Keratinocyte (primary cell): ENCODE data around the gene FAT4. TPM values are rescaled to one million over a fixed set of nuclear protein-coding genes. Genes with fewer than 3 reads are reported as not detected.

Source experiments
- DNase-seq: peaks from one replicate; pipeline ENCODE4 v3.0.0-alpha.2; 2011; ENCODE audit warnings: low read depth, missing footprints, low spot score
- FAIRE-seq: peaks from 2 replicates; lab custom pipeline; 2011; peaks lifted over from hg19 to GRCh38; lab: Jason Lieb, UNC
- H2AFZ ChIP-seq: 2 replicates; pipeline ENCODE4 v1.6.0; 2012; ENCODE audit warnings: low read length, control low read depth, inconsistent platforms; ENCODE audit not compliant: control insufficient read depth
- H3K27ac ChIP-seq: 2 replicates; pipeline ENCODE4 v1.5.1; 2011; ENCODE audit warnings: low read length; ENCODE audit not compliant: control insufficient read depth, insufficient read depth
- H3K27me3 ChIP-seq: 3 replicates; pipeline ENCODE4 v1.6.0; 2011; ENCODE audit warnings: low read length; ENCODE audit not compliant: control insufficient read depth, insufficient read depth; ENCODE audit errors: extremely low read depth
- H3K36me3 ChIP-seq, 2 experiments: 2 replicates in 1 of 2; 3 replicates in 1 of 2; pipeline ENCODE4 v1.5.1; 2011; ENCODE audit warnings: low read length in 2 of 2, mild to moderate bottlenecking in 1 of 2; ENCODE audit not compliant: control insufficient read depth in 2 of 2, insufficient read depth in 2 of 2; ENCODE audit errors: extremely low read depth in 1 of 2
- H3K4me1 ChIP-seq: 3 replicates; pipeline ENCODE4 v1.5.1; 2011; ENCODE audit warnings: low read length; ENCODE audit not compliant: control insufficient read depth, insufficient read depth; ENCODE audit errors: extremely low read depth
- H3K4me2 ChIP-seq: 3 replicates; pipeline ENCODE4 v1.6.0; 2011; ENCODE audit warnings: low read depth, low read length; ENCODE audit not compliant: control insufficient read depth, insufficient read depth; ENCODE audit errors: extremely low read depth
- H3K4me3 ChIP-seq, 3 experiments: fragments of 200-600 bp in 1 of 3; sonication (generic) in 1 of 3; 2 replicates in 2 of 3; 3 replicates in 1 of 3; pipeline ENCODE4 v1.5.1; 2011 to 2016; ENCODE audit warnings: low read length in 3 of 3, mild to moderate bottlenecking in 3 of 3, control low read depth in 2 of 3, inconsistent platforms in 1 of 3, low read depth in 1 of 3, mixed read lengths in 1 of 3, mixed run types in 1 of 3, moderate library complexity in 1 of 3; ENCODE audit not compliant: control insufficient read depth in 2 of 3, insufficient read depth in 2 of 3; ENCODE audit errors: extremely low read depth in 1 of 3
- H3K79me2 ChIP-seq: 2 replicates; pipeline ENCODE4 v1.6.0; 2012; ENCODE audit warnings: low read length; ENCODE audit not compliant: control insufficient read depth, insufficient read depth
- H3K9ac ChIP-seq: 3 replicates; pipeline ENCODE4 v1.6.0; 2011; ENCODE audit warnings: low read length; ENCODE audit not compliant: control insufficient read depth, insufficient read depth; ENCODE audit errors: extremely low read depth
- H3K9me1 ChIP-seq: 3 replicates; pipeline ENCODE4 v1.6.0; 2011; ENCODE audit warnings: low read length; ENCODE audit not compliant: control insufficient read depth, insufficient read depth; ENCODE audit errors: extremely low read depth
- H3K9me3 ChIP-seq: 2 replicates; pipeline ENCODE4 v1.5.1; 2012; ENCODE audit warnings: low read depth, low read length; ENCODE audit not compliant: control insufficient read depth
- H4K20me1 ChIP-seq: 3 replicates; pipeline ENCODE4 v1.6.0; 2011; ENCODE audit warnings: low read length; ENCODE audit not compliant: control insufficient read depth, insufficient read depth; ENCODE audit errors: extremely low read depth
- CTCF ChIP-seq, 3 experiments: IDR thresholded peaks in 1 of 3; conservative IDR thresholded peaks in 1 of 3; optimal IDR thresholded peaks in 1 of 3; 2 replicates in 2 of 3; 3 replicates in 1 of 3; pipeline versions ENCODE3 to v1.5.1; 2011; ENCODE audit warnings: low read length in 3 of 3, mild to moderate bottlenecking in 3 of 3, moderate library complexity in 2 of 3, control low read depth in 1 of 3, inconsistent platforms in 1 of 3; ENCODE audit not compliant: insufficient read depth in 2 of 3; ENCODE audit errors: extremely low read depth in 1 of 3
- EZH2 ChIP-seq: IDR thresholded peaks from one replicate; pipeline ENCODE4 v1.6.1; 2012; ENCODE audit warnings: inconsistent platforms, mild to moderate bottlenecking, low read length, moderate library complexity
- dilution Hi-C: fragments of 300-500 bp; cut with MboI; formaldehyde crosslinking; loops from one replicate; pipeline ENCODE4 v1.7.0; 2020; ENCODE audit warnings: low sequenced_read_pairs; ENCODE audit not compliant: extremely low pct_ligation_motif_present
- polyA plus RNA-seq, 5 experiments: library from polyadenylated mRNA; depleted of rRNA in 3 of 5; stranded (reverse) in 3 of 5; stranded (forward) in 1 of 5; unstranded in 1 of 5; fragments of >200 nt; gene quantifications; 1 replicate in 1 of 5; 2 replicates in 3 of 5; 3 replicates in 1 of 5; pipeline versions ENCODE4 v1.2.1 to v1.2.3, GENCODE V29; 2011 to 2012; ENCODE audit warnings: missing spikeins in 2 of 5, low read depth in 1 of 5, low replicate concordance in 1 of 5

The FAT4 gene
- polyA plus RNA-seq, 1 donor (not counting 4 experiments of a cell fraction or from before 2014, with no cell fraction given) = 1.6 TPM

DNA sequence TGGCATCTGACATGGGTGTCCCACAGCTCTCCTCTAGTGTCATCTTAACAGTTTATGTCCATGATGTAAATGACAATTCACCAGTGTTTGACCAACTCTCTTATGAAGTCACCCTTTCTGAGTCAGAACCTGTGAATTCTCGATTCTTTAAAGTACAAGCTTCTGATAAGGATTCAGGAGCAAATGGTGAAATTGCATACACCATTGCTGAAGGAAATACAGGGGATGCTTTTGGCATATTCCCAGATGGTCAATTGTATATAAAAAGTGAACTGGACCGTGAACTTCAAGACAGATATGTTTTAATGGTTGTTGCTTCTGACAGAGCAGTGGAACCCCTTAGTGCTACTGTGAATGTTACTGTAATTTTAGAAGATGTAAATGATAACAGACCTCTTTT is 4.6 kb downstream of the FAT4 start:
- dilution Hi-C loops = no loop called here
- no peaks in the 10 kb centered on the region for H3K79me2 ChIP-seq
- H3K4me1 ChIP-seq = peaks cover 24% of the 10 kb centered on the region
- H3K4me3 ChIP-seq = no peak overlapping the region
- no peaks in the 10 kb centered on the region for H4K20me1 ChIP-seq
- TF ChIP-seq EZH2 (no peak), CTCF (optimal IDR thresholded peaks at IDR 0.05 in 1 of 3, IDR thresholded peaks at IDR 0.05 in 1 of 3, conservative IDR thresholded peaks at IDR 0.05 in 1 of 3; ENCODE audit: extremely low read depth in 1 of 3, insufficient read depth in 2 of 3, low read length in 3 of 3) (no peak)
- no peaks in the 10 kb centered on the region for H3K27me3 ChIP-seq
- H3K4me2 ChIP-seq = no peak overlapping the region
- no peak overlapping the region for H2AFZ ChIP-seq
- H3K36me3 ChIP-seq = no peaks in the 10 kb centered on the region
- H3K27ac ChIP-seq = no peak overlapping the region
- no peaks in the 10 kb centered on the region for H3K9me1 ChIP-seq
- no peak for DNase-seq
- H3K9me3 ChIP-seq = no peaks in the 10 kb centered on the region
- H3K9ac ChIP-seq = no peak overlapping the region
- FAIRE-seq = no peak

DNA sequence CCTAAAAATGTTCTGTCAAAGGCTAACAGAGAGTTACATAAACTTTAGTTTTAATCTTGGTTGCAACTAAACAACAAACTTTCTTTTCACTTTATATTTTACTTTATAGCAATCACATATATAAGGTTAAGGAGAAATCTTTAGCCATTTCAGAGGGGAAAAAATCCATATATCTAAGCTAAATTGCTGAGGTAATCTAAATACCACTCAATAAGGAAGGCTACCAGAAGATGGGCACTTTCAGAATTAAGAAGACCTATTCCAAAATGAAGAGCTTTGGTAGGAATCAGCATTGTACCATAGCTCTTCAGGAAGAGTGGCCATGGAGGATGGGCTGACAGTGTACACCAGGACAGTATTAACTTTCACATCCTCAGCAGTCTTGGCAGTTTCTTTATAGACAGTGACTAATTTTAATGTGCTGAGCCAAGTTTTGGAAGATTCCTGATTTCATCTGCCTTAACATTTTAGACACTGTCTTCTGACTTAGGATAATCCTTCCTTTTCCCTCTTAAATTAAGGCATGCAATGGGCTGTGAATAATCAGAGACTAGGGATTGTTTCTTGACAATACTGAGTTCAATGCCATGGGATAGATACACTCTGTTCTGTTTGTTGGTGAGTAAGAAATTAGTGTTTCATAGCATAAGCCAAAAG is 7.1 kb downstream of the FAT4 start:
- peak; percentile 13 for DNase-seq
- no peaks in the 10 kb centered on the region for H3K9me3 ChIP-seq
- peaks cover 22% of the 10 kb centered on the region for H3K4me1 ChIP-seq
- H3K4me3 ChIP-seq = no peak overlapping the region
- no peak for TF ChIP-seq EZH2
- TF ChIP-seq CTCF (optimal IDR thresholded peaks at IDR 0.05 in 1 of 3, IDR thresholded peaks at IDR 0.05 in 1 of 3, conservative IDR thresholded peaks at IDR 0.05 in 1 of 3; ENCODE audit: extremely low read depth in 1 of 3, insufficient read depth in 2 of 3, low read length in 3 of 3) = no peak
- H3K9ac ChIP-seq = no peak overlapping the region
- dilution Hi-C loops = no loop called here
- peak overlapping the region; percentile 49 for H2AFZ ChIP-seq
- H3K9me1 ChIP-seq = no peaks in the 10 kb centered on the region
- H3K27ac ChIP-seq = peak overlapping the region; percentile 0
- no peaks in the 10 kb centered on the region for H3K27me3 ChIP-seq
- no peaks in the 10 kb centered on the region for H4K20me1 ChIP-seq
- peak overlapping the region; percentile 55 for H3K4me2 ChIP-seq
- no peaks in the 10 kb centered on the region for H3K36me3 ChIP-seq
- FAIRE-seq = peak; percentile 90
- H3K79me2 ChIP-seq = no peaks in the 10 kb centered on the region
